H1 (cell line): Measurements from ENCODE around the gene NAV2. TPM values are rescaled to one million over a fixed set of nuclear protein-coding genes. Genes with fewer than 3 reads are reported as not detected.
A peak's percentile ranks its signal among the peaks of the same experiment; 100 is the strongest.

ENCODE experiments used
- CBX8 ChIP-seq: fragments of 300-800, 300-1000 bp; sonication (generic); IDR thresholded peaks from 2 replicates; pipeline ENCODE4 v1.7.1; 2016; ENCODE audit warnings: low read depth, low read length, borderline replicate concordance
- EZH2 ChIP-seq: fragments of 200-600 bp; sonication (generic); IDR thresholded peaks from 2 replicates; pipeline ENCODE4 v1.7.1; 2012; ENCODE audit warnings: low read depth, mild to moderate bottlenecking, moderate library complexity, low read length, inconsistent platforms; ENCODE audit not compliant: severe bottlenecking
- GTF2F1 ChIP-seq: IDR thresholded peaks from 2 replicates; pipeline ENCODE4 v1.6.1; 2012; ENCODE audit warnings: low read depth, low read length, improper control_type of control experiment, borderline replicate concordance
- HDAC6 ChIP-seq: IDR thresholded peaks from one replicate; pipeline ENCODE4 v1.7.1; 2012; ENCODE audit warnings: low read depth, mild to moderate bottlenecking, inconsistent platforms, low read length, moderate library complexity
- JUN ChIP-seq: IDR thresholded peaks from 2 replicates; pipeline ENCODE4 v1.6.1; 2011; ENCODE audit warnings: low read depth, mild to moderate bottlenecking, improper control_type of control experiment, low read length
- KDM5A ChIP-seq: fragments of 200-600 bp; IDR thresholded peaks from 2 replicates; pipeline ENCODE4 v1.7.1; 2012; ENCODE audit warnings: mild to moderate bottlenecking, low read length, inconsistent platforms, mixed read lengths
- RAD21 ChIP-seq, 2 experiments: IDR thresholded peaks in 1 of 2; conservative IDR thresholded peaks in 1 of 2; 2 replicates each; pipeline ENCODE4 v1.6.1; 2011; ENCODE audit warnings: low read depth in 2 of 2, low read length in 2 of 2, improper control_type of control experiment in 1 of 2, inconsistent platforms in 1 of 2, mild to moderate bottlenecking in 1 of 2, moderate library complexity in 1 of 2
- RNF2 ChIP-seq: fragments of 200-900, 300-1000 bp; sonication (generic); IDR thresholded peaks from 2 replicates; pipeline ENCODE4 v1.7.1; 2016; ENCODE audit warnings: borderline replicate concordance, low read depth, mild to moderate bottlenecking, antibody characterized with exemption, low read length; ENCODE audit not compliant: poor library complexity, severe bottlenecking; ENCODE audit errors: missing control alignments
- SAP30 ChIP-seq: fragments of 300-600 bp; sonication (generic); IDR thresholded peaks from 2 replicates; pipeline ENCODE4 v1.7.1; 2012; ENCODE audit warnings: low read length, moderate library complexity, mild to moderate bottlenecking, inconsistent platforms; ENCODE audit not compliant: insufficient read depth, insufficient replicate concordance
- polyA plus RNA-seq, 7 experiments: library from polyadenylated mRNA; depleted of rRNA in 3 of 7; stranded (reverse) in 5 of 7; unstranded in 2 of 7; fragments of >200 nt in 5 of 7; fragments of 200-250 nt in 2 of 7; gene quantifications; 1 replicate in 5 of 7; 2 replicates in 1 of 7; 4 replicates in 1 of 7; pipeline versions ENCODE4 v1.2.1 to v1.2.3, GENCODE V29; 2011 to 2013; ENCODE audit warnings: missing spikeins in 2 of 7, mixed read lengths in 2 of 7
- total RNA-seq: library from RNA; stranded (reverse); fragmentation: NEBNext Ultra II Directional; extraction: Animal tissue kit (Norgen Biotek cat#: 25700); gene quantifications from 2 replicates; pipeline ENCODE4 v1.2.1, GENCODE V29; 2021
- TF ChIP-seq, protein P1 (sequence below): IDR thresholded peaks from 2 replicates; pipeline ENCODE4 v1.6.1; 2012; ENCODE audit warnings: inconsistent platforms

The NAV2 gene
- total and polyA plus RNA-seq, 2 of the 8 experiments (the other 6 are each of a cell fraction or from before 2014, with no cell fraction given) = 35.6 to 73.6 TPM

DNA sequence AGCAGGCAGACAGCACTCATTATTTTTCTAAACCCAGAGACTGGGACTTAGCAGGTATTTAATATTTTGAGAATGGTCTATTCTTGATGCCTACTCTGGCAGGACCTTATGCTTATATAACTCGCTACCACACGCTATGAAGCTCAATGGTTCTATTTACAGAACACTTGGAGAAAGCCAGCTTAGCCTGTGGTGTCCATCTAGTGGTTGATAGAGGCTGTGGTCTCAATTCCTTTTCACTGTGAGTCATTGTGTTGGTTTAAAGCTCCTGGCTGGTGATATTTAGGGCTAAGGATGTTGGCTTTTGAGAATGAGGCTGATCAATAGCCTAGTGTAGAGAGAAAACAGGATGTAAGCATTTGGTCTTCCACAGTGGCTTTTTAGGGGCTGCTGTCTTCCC, 241.3 kb downstream of the NAV2 start (continued):
- TF ChIP-seq, protein P1, sequence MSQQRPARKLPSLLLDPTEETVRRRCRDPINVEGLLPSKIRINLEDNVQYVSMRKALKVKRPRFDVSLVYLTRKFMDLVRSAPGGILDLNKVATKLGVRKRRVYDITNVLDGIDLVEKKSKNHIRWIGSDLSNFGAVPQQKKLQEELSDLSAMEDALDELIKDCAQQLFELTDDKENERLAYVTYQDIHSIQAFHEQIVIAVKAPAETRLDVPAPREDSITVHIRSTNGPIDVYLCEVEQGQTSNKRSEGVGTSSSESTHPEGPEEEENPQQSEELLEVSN = no peak
- TF ChIP-seq RAD21 (IDR thresholded peaks at IDR 0.05 in 1 of 2, conservative IDR thresholded peaks at IDR 0.05 in 1 of 2; ENCODE audit: low read depth in 2 of 2, low read length in 2 of 2) (peak; percentile 35 to 61), EZH2 (no peak), CBX8 (no peak), RNF2 (no peak), SAP30 (no peak), KDM5A (no peak), HDAC6 (no peak), GTF2F1 (no peak), JUN (no peak)
